Globus pallidus (tissue), 1 donor: ENCODE data around the gene GPATCH4.
"Not testable (repeated sequence)": the region's sequence is repeated elsewhere in the genome, so short reads cannot be mapped to it uniquely, and the experiment has no call there.

Source experiments
- DNase-seq: peaks from one replicate; pipeline ENCODE4 v3.0.0-alpha.2; 2015; ENCODE audit warnings: low spot score

The GPATCH4 gene

GRCh38 chr1:156601122-156601830 lies at the start of gene GPATCH4:
GPATCH4 (minus strand) TSS chr1:156601479.
- DNase-seq: peak; percentile 82

- DNase-seq: no peak
Observed at GRCh38 chr1:156648951-156649350, 47.7 kb upstream of the GPATCH4 start.

GRCh38 chr1:156648496-156648895 lies 47.2 kb upstream of the GPATCH4 start:
- DNase-seq: no peak

- DNase-seq: no peak
Observed at GRCh38 chr1:156647351-156647750, 46.1 kb upstream of the GPATCH4 start.

- DNase-seq: no peak
Observed at GRCh38 chr1:156646738-156647211, 45.5 kb upstream of the GPATCH4 start.

GRCh38 chr1:156645666-156646065 lies 44.4 kb upstream of the GPATCH4 start:
- DNase-seq: no peak

GRCh38 chr1:156645056-156645455 lies 43.8 kb upstream of the GPATCH4 start:
- DNase-seq: no peak

- DNase-seq: no peak
Observed at GRCh38 chr1:156644640-156645039, 43.4 kb upstream of the GPATCH4 start.

GRCh38 chr1:156644146-156644545 lies 42.9 kb upstream of the GPATCH4 start:
- no peak for DNase-seq

GRCh38 chr1:156643778-156644092 lies 42.5 kb upstream of the GPATCH4 start:
- no peak for DNase-seq

GRCh38 chr1:156643049-156643777 lies 41.9 kb upstream of the GPATCH4 start:
- DNase-seq: no peak

GRCh38 chr1:156642265-156643048 lies 41.2 kb upstream of the GPATCH4 start:
- DNase-seq: no peak

GRCh38 chr1:156641761-156642264 lies 40.5 kb upstream of the GPATCH4 start, which contains the start of gene BCAN:
BCAN (plus strand) TSS chr1:156642117; CDS start chr1:156646055, 3,938 bp downstream.
- DNase-seq: peak; percentile 78

GRCh38 chr1:156640842-156641706 lies 39.8 kb upstream of the GPATCH4 start:
- DNase-seq: peak; percentile 82

GRCh38 chr1:156639601-156640101 lies 38.4 kb upstream of the GPATCH4 start:
- DNase-seq: no peak

GRCh38 chr1:156638189-156638985 lies 37.1 kb upstream of the GPATCH4 start:
- peak; percentile 63 for DNase-seq

GRCh38 chr1:156632355-156632754 lies 31.1 kb upstream of the GPATCH4 start:
- no peak for DNase-seq

GRCh38 chr1:156631152-156631551 lies 29.9 kb upstream of the GPATCH4 start:
- DNase-seq: not testable (repeated sequence)

- no peak for DNase-seq
Observed at GRCh38 chr1:156629823-156630449, 28.7 kb upstream of the GPATCH4 start.
